ENCODE results near the gene HPD.

DNA sequence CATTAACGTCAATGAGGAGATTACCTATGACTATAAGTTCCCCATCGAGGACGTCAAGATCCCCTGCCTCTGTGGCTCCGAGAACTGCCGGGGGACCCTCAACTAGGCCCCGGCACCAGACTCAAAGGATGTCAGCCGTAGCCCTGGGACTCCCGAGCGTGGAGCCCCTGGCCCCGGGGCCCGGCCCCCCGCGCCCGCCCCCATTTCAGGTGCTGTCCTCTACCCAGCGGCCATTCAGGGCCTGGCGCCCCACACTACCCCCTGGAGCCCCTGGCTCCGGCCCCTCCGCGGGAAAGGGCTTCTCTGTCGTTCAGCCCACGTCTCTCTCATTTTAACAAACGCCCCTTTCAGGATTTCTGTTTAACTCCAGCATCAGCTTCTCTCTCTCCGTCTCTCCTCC, 28.5 kb downstream of the HPD start:
- TF ChIP-seq POLR2A (IDR thresholded peaks at IDR 0.05; ENCODE audit: low read length), result no peak
- TF ChIP-seq GATA1 (IDR thresholded peaks at IDR 0.05; ENCODE audit: low read depth, low read length), result no peak

Measured in erythroblast (primary cell).